H1 (cell line): Measurements from ENCODE around the gene LIMK1. TPM values are rescaled to one million over a fixed set of nuclear protein-coding genes. Genes with fewer than 3 reads are reported as not detected.
"Not testable (repeated sequence)": the region's sequence is repeated elsewhere in the genome, so short reads cannot be mapped to it uniquely, and the experiment has no call there.

ENCODE experiments used
- CTCF ChIA-PET: fragments of 300-600 bp; sonication (Branson Sonifier 250); formaldehyde crosslinking; loops from one replicate; lab custom pipeline; 2021; ENCODE audit not compliant: partially characterized antibody; lab: Charles Lee
- POLR2A ChIA-PET: fragments of 300-600 bp; sonication (Branson Sonifier 250); formaldehyde crosslinking; loops from one replicate; lab custom pipeline; 2021; ENCODE audit warnings: inconsistent platforms; ENCODE audit not compliant: partially characterized antibody; lab: Charles Lee
- DNase-seq, 2 experiments: peaks; one replicate each; pipeline versions ENCODE4 v3.0.0 to v3.0.0-alpha.2; 2010 to 2022; ENCODE audit warnings: low spot score in 2 of 2, low read depth in 1 of 2, mixed read lengths in 1 of 2
- FAIRE-seq: peaks from 2 replicates; lab custom pipeline; 2011; peaks lifted over from hg19 to GRCh38; lab: Jason Lieb, UNC
- H2AFZ ChIP-seq: 2 replicates; pipeline ENCODE4 v1.8.1; 2012; ENCODE audit warnings: low read length, inconsistent platforms
- H2AK5ac ChIP-seq: 2 replicates; pipeline ENCODE4 v1.6.1; 2013; ENCODE audit warnings: low read depth, low read length
- H2BK120ac ChIP-seq: replicated peaks from 2 replicates; pipeline ENCODE3; 2013; ENCODE audit warnings: low read depth, low read length, inconsistent platforms
- H2BK12ac ChIP-seq: 2 replicates; pipeline ENCODE4 v1.6.1; 2013; ENCODE audit warnings: low read depth, low read length
- H2BK15ac ChIP-seq: 2 replicates; pipeline ENCODE4 v1.6.1; 2013; ENCODE audit warnings: low read length
- H2BK20ac ChIP-seq: 2 replicates; pipeline ENCODE4 v1.6.1; 2013; ENCODE audit warnings: low read length
- H2BK5ac ChIP-seq: 2 replicates; pipeline ENCODE4 v1.6.1; 2013; ENCODE audit warnings: low read depth, low read length
- H3K14ac ChIP-seq: 2 replicates; pipeline ENCODE4 v1.6.1; 2013; ENCODE audit warnings: inconsistent platforms; ENCODE audit not compliant: insufficient read length
- H3K18ac ChIP-seq: 2 replicates; pipeline ENCODE4 v1.6.1; 2013; ENCODE audit warnings: low read length; ENCODE audit errors: extremely low read depth
- H3K23ac ChIP-seq: 2 replicates; pipeline ENCODE4 v1.6.1; 2013; ENCODE audit warnings: inconsistent platforms; ENCODE audit not compliant: insufficient read length
- H3K23me2 ChIP-seq: 2 replicates; pipeline ENCODE4 v1.6.1; 2013; ENCODE audit warnings: low read depth, low read length
- H3K27ac ChIP-seq: 2 replicates; pipeline ENCODE4 v1.6.1; 2011; ENCODE audit warnings: low read depth, low read length, inconsistent platforms
- H3K27me3 ChIP-seq, 4 experiments: replicated peaks in 1 of 4; 1 replicate in 1 of 4; 2 replicates in 3 of 4; pipeline versions ENCODE4 v1.6.1 to v1.8.1; 2011 to 2013; ENCODE audit warnings: low read length in 3 of 4, mild to moderate bottlenecking in 3 of 4, inconsistent platforms in 2 of 4, mixed read lengths in 2 of 4, moderate library complexity in 1 of 4; ENCODE audit not compliant: control insufficient read depth in 3 of 4, insufficient read depth in 3 of 4; ENCODE audit errors: extremely low read depth in 1 of 4
- H3K36me3 ChIP-seq, 4 experiments: 2 replicates each; pipeline versions ENCODE4 v1.6.1 to v1.8.1; 2011 to 2013; ENCODE audit warnings: mild to moderate bottlenecking in 4 of 4, low read length in 3 of 4, moderate library complexity in 2 of 4, control low read depth in 1 of 4, inconsistent platforms in 1 of 4; ENCODE audit not compliant: insufficient read depth in 4 of 4, control insufficient read depth in 2 of 4
- H3K4ac ChIP-seq: replicated peaks from 2 replicates; pipeline ENCODE3; 2013; ENCODE audit warnings: low read length, low read depth, mixed read lengths, inconsistent platforms; ENCODE audit not compliant: insufficient read length
- H3K4me1 ChIP-seq, 4 experiments: replicated peaks in 1 of 4; 1 replicate in 1 of 4; 2 replicates in 3 of 4; pipeline versions ENCODE4 v1.6.1 to v1.8.1; 2011 to 2013; ENCODE audit warnings: low read length in 3 of 4, inconsistent platforms in 2 of 4, mixed read lengths in 1 of 4; ENCODE audit not compliant: insufficient read depth in 4 of 4, control insufficient read depth in 3 of 4
- H3K4me2 ChIP-seq, 2 experiments: 2 replicates each; pipeline versions ENCODE4 v1.6.1 to v1.8.1; 2011 to 2013; ENCODE audit warnings: low read depth in 2 of 2, low read length in 2 of 2, control low read depth in 1 of 2, inconsistent platforms in 1 of 2, mild to moderate bottlenecking in 1 of 2; ENCODE audit not compliant: insufficient read depth in 1 of 2
- H3K4me3 ChIP-seq, 4 experiments: fragments of 200-600, 300-600 bp in 1 of 4; sonication (generic), shearing (Covaris generic), sonication (Bioruptor Twin) in 1 of 4; 2 replicates each; pipeline versions ENCODE4 v1.5.1 to v1.8.1; 2011 to 2016; ENCODE audit warnings: low read length in 4 of 4, low read depth in 3 of 4, control low read depth in 2 of 4, inconsistent platforms in 2 of 4, mild to moderate bottlenecking in 2 of 4, mixed read lengths in 1 of 4, moderate library complexity in 1 of 4; ENCODE audit not compliant: insufficient read depth in 2 of 4; ENCODE audit errors: extremely low read depth in 1 of 4
- H3K56ac ChIP-seq: replicated peaks from 2 replicates; pipeline ENCODE3; 2013; ENCODE audit warnings: low read depth, mild to moderate bottlenecking, mixed read lengths, low read length, inconsistent platforms; ENCODE audit not compliant: insufficient read length
- H3K79me1 ChIP-seq: 2 replicates; pipeline ENCODE4 v1.6.1; 2013; ENCODE audit warnings: low read depth, low read length, control low read depth
- H3K79me2 ChIP-seq, 2 experiments: 2 replicates each; pipeline versions ENCODE4 v1.6.1 to v1.8.1; 2012 to 2013; ENCODE audit warnings: low read length in 2 of 2, mild to moderate bottlenecking in 2 of 2, inconsistent platforms in 1 of 2; ENCODE audit not compliant: insufficient read depth in 2 of 2, control insufficient read depth in 1 of 2
- H3K9ac ChIP-seq, 4 experiments: replicated peaks in 1 of 4; 1 replicate in 1 of 4; 2 replicates in 3 of 4; pipeline versions ENCODE4 v1.6.1 to v1.8.1; 2011 to 2013; ENCODE audit warnings: low read depth in 3 of 4, low read length in 3 of 4, control low read depth in 2 of 4, mild to moderate bottlenecking in 2 of 4, moderate library complexity in 2 of 4, inconsistent platforms in 1 of 4; ENCODE audit errors: extremely low read depth in 1 of 4
- H3K9me3 ChIP-seq, 2 experiments: 2 replicates each; pipeline versions ENCODE4 v1.6.1 to v1.8.1; 2012 to 2013; ENCODE audit warnings: mild to moderate bottlenecking in 2 of 2, moderate library complexity in 2 of 2, control low read depth in 1 of 2, inconsistent platforms in 1 of 2, low read depth in 1 of 2, low read length in 1 of 2, mixed read lengths in 1 of 2; ENCODE audit not compliant: insufficient read depth in 2 of 2
- H4K20me1 ChIP-seq, 2 experiments: replicated peaks in 1 of 2; 2 replicates each; pipeline versions ENCODE3 to v1.8.1; 2011 to 2013; ENCODE audit warnings: inconsistent platforms in 2 of 2, low read length in 2 of 2, mild to moderate bottlenecking in 1 of 2; ENCODE audit not compliant: insufficient read depth in 2 of 2, control insufficient read depth in 1 of 2
- H4K5ac ChIP-seq: 2 replicates; pipeline ENCODE4 v1.6.1; 2013; ENCODE audit warnings: low read length, low read depth, mixed read lengths, inconsistent platforms; ENCODE audit not compliant: insufficient read length
- H4K8ac ChIP-seq: 2 replicates; pipeline ENCODE4 v1.8.0; 2013; ENCODE audit warnings: mild to moderate bottlenecking, moderate library complexity, low read length, inconsistent platforms; ENCODE audit not compliant: insufficient read depth; ENCODE audit errors: extremely low read depth
- H4K91ac ChIP-seq: replicated peaks from 2 replicates; pipeline ENCODE3; 2013; ENCODE audit warnings: low read length, mixed read lengths, inconsistent platforms; ENCODE audit not compliant: insufficient read length
- WGBS, 2 experiments: shearing (Covaris generic) in 1 of 2; methylation state at CpG; one replicate each; pipeline versions ENCODE4 v1.1.6 to v1.1.7; 2013 to 2015; ENCODE audit warnings: low lambda C conversion rate in 2 of 2, mixed read lengths in 2 of 2, inconsistent platforms in 1 of 2, low coverage in 1 of 2, missing lambda C conversion rate in 1 of 2; ENCODE audit not compliant: insufficient replicate concordance in 2 of 2, insufficient coverage in 1 of 2, insufficient read length in 1 of 2; ENCODE audit errors: extremely low coverage in 1 of 2, missing lambda C conversion rate in 1 of 2; 5-methylcytosine and 5-hydroxymethylcytosine counted together
- polyA plus RNA-seq, 7 experiments: library from polyadenylated mRNA; depleted of rRNA in 3 of 7; stranded (reverse) in 5 of 7; unstranded in 2 of 7; fragments of >200 nt in 5 of 7; fragments of 200-250 nt in 2 of 7; gene quantifications; 1 replicate in 5 of 7; 2 replicates in 1 of 7; 4 replicates in 1 of 7; pipeline versions ENCODE4 v1.2.1 to v1.2.3, GENCODE V29; 2011 to 2013; ENCODE audit warnings: missing spikeins in 2 of 7, mixed read lengths in 2 of 7
- total RNA-seq: library from RNA; stranded (reverse); fragmentation: NEBNext Ultra II Directional; extraction: Animal tissue kit (Norgen Biotek cat#: 25700); gene quantifications from 2 replicates; pipeline ENCODE4 v1.2.1, GENCODE V29; 2021

LIMK1 gene
- total and polyA plus RNA-seq, 2 of the 8 experiments (the other 6 are each of a cell fraction or from before 2014, with no cell fraction given): 93.5 to 108 TPM

DNA sequence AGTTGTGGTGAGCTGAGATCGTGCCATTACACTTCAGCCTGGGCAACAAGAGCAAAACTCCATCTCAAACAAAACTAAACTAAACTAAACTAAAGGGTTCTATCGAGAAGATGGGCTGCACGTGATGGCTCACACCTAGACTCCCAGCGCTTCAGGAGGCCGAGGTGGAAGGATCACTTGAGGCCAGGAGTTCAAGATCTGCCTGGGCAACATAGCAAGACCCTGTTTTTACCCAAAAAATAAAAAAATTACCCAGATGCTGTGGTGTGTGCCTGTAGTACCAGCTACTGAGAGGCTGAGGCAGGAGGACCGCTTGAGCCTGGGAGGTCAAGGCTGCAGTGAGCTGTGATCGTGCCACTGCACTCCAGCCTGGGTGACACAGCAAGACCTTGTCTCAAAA lies 40.3 kb downstream of the LIMK1 start:
- not testable (repeated sequence) for H4K91ac ChIP-seq, H3K18ac ChIP-seq, H3K9me3 ChIP-seq, H2AFZ ChIP-seq, H3K4me2 ChIP-seq, H3K56ac ChIP-seq, H3K27me3 ChIP-seq, H2BK12ac ChIP-seq, H2BK5ac ChIP-seq, H3K27ac ChIP-seq, H3K9ac ChIP-seq, H4K5ac ChIP-seq, H3K79me1 ChIP-seq, H3K4ac ChIP-seq, FAIRE-seq, H3K23ac ChIP-seq, H4K20me1 ChIP-seq, H2BK120ac ChIP-seq, H3K4me3 ChIP-seq, H2AK5ac ChIP-seq, H2BK20ac ChIP-seq, H4K8ac ChIP-seq, H2BK15ac ChIP-seq, H3K79me2 ChIP-seq, DNase-seq, H3K23me2 ChIP-seq, H3K4me1 ChIP-seq, H3K14ac ChIP-seq
- POLR2A ChIA-PET: interaction anchor here (0.6 to 1.2 kb wide), 6 partner anchors 8 to 50 kb away, joined by 3 to 5 read pairs (median 4); partner anchors contain the start of genes EIF4H and LIMK1
- WGBS, 2 experiments: 91% methylated on average over 7 of the region's 7 CpGs; no CpG with 5 or more reads in 1 of the 2 experiments
- peaks cover 2 to 17% (median 9%) of the 10 kb centered on the region in 4 experiments; a peak in 5 of 8 replicates for H3K36me3 ChIP-seq
- CTCF ChIA-PET: interaction anchor here (0.9 kb wide), 1 partner anchor 26 kb away, joined by 3 read pairs; no protein-coding TSS in a partner anchor
